LoVo (cell line): Measurements from ENCODE around the gene MRPL21.
"Not testable (repeated sequence)": the region's sequence is repeated elsewhere in the genome, so short reads cannot be mapped to it uniquely, and the experiment has no call there.

ENCODE experiments used
- DNase-seq: peaks from one replicate; pipeline ENCODE4 v3.0.0-alpha.2; 2016; ENCODE audit warnings: low spot score

MRPL21 gene

DNA sequence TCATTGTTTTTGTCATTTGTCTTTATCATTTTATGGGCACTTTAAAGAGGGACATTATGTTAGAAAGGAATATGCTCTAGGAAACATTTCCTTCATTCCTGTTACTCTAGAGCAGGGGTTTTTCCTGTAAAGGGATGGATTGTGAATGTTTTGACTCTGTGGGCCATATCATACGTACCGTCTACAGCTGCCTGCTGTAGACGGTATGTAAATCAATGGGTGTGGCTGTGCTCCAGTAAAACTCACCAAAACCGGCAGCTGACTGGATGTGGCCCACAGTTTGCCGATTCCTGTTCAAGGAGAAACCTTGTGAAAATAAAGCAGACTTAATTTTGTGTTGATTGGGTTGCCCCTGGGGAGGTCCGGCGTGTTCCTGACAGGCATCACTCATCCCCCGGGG is 7.3 kb upstream of the MRPL21 start:
- no peak for DNase-seq

DNA sequence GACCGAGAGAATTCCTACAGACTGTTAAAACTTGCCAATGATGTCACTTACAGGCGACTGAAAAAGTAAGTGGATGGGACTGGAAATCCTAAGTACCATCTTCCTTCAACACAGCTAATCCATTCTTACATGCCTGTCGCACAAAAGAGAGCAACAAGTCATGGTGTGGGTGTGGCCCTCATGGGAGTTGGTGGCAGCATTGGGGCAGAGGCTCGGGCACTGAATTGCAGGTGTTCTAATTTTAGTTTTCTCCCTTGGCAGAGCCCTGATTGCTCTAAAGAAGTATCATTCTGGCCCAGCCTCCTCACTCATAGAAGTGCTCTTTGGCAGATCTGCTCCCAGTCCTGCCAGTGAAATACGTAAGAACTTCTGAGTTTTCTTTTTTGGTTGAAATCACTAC is 4.6 kb upstream of the MRPL21 start:
- DNase-seq, result no peak

DNA sequence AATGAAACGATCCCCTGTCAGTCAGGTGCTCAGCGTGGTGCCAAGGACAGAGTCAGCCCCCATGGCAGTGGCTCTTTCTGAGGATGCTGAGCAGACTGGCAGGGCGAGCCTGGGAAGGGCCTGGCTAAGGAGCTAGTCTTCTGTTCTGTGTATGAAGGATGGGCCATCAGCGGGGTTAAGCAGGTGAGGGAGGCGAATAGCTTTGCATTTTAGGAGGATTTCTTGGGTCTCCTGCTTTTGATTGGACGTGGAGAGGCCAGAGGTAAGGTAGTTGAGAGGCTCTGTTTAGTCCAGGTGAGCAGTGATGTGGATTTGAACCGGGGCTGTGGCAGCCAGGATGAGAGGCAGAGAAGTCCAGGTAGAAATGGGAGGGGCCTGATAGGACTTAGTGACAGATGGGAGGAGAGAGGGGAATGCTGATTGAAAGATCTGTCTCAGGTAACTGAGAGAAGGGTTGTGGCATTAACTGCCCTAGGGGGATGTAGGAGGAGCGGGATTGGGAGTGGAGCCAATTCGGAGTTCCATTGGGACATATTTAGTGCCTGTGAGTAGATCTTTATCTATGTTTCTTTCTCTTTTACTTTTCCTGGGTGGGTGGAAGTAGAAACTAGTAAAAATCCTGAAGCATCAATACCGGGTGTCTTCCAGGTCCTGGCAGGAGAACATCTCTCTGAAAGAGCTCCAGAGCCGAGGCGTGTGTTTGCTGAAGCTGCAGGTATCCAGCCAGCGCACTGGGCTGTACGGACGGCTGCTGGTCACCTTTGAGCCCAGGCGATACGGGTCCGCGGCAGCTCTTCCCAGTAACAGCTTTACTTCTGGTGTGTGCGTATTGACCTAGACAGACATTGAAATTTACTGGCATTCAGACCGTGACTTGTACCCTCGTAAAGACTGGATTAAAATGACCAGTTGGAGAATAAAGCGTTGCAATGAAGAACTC is 2.1 kb upstream of the MRPL21 start:
- no peak for DNase-seq

DNA sequence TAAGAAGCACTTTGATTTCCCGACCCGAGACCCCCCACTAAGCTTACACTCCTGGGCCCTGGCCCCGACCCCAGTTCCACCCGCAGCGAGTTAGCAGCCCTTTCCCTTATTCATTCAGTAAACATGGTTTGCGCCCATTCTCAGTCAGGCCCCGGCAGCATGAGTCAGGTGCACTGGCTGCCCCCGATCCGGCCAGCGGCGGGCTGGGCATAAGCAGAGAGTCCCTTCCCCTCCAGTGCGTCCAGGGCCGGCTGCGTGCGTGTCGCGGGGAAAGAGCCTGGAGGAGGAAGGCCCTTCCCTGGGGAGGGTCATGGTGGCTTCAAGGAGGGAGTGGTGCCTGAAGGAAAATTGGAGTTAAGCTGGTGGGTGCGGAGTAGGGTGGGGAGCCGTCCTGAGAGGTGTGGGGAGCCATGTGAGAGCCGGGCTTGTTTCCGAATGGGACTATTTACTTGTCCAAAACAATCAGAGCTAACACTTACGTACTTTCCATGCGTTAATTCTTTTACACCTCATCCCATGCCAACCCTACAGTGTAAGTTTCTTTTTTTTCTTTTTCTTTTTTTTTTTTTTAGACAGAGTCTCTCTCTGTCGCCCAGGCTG is 716 bp upstream of the MRPL21 start:
- no peak for DNase-seq

DNA sequence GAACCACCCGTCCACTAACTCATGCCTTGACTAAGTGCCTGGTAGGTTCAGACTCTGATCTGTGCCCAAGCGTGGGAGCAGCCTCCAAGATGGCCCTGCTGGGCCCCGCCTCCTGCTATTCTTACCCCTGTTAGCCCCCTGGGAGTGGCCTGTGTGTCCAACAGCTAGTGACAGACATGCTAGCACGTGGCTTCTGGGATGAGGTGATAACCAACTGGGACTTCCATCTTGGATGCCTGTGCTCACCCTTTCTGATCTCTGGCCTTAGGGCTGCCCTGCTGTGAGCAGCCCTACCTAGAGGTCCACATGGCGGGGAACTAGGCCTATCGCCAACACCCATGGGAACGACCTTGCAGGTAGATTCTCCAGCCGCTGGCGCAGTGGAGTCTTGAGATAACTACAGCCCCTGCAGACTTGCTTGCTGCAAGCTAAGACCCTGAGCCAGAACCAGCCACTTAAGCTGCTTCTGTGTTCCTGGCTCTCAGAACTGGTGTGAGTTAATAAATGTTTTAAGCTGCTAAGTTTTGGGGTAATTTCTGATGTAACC is 2.7 kb downstream of the MRPL21 start:
- DNase-seq, result no peak

DNA sequence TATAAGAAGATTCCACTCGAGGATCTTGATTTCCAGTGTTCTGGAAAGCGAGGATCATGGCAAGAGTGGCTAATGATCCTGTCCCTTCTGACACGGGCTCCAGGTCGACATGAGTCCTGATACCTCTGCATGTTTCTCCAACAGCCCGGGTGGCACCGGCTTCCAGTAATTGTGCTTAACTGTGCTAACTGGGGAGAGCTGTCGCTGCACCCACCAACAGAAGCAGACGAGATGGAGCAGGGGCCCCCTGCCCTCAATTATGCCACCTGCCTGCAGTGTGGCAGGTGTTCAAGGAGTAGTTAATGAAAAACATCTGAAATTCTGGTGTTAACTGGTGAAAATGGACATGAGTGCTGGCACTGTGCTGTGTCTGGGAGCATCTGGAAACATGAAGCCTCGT is 6.2 kb downstream of the MRPL21 start:
- no peak for DNase-seq

DNA sequence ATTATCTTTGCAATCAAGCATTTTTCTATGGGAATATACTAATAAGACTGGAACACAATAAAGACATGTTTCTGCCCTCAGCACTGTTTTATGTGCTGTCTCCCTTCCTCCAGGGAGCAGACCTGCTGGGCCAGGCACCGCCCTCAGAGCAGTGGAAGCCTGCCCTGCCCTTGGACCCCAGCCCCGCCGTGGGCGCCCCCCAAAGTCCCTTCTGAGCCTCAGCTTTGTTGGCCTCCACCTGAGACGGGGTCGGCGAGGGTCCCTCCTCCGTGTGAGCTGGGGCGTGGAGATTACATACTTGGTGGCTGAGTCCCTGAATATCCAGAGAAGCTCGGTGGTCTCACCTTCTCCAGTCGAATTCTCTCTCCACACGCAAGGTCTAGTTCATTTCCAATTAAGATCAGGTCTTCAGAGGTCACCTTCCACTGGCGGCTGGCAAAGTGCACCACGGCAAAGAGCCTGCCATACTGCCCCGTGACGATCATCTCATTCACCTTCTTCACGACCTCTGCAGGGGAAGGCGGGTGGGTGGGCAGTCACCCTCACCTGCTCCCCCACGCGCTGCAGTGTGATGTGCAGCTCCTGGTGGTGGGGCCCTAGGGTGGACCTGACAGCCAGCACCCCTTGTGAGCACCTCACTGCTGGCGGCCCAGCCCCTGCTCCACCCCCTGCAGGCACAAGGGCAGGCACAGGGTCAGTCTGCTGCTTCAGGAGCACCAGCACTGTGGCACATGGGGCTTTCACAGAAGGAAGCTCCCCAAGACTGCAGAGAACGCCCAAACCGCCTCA is 7.3 kb downstream of the MRPL21 start:
- no peak for DNase-seq

DNA sequence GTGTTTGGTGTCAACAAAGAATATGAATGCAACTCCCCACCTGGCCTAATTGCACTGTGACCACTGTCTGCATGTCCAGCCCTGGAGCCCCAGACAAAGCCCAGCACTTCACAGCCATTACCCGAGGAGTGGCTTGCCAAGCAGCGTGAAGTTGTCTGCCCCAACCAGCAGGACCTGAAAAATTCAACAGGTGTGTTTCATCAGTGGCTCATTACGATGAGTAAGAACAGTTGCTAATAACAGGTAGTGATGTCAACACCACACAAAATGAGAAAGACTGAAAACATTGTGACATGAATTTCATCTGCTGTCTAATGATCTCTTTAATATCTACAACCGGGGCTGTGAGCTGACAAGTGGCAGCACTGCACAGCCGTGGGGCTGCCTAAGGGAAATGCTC is 10.3 kb downstream of the MRPL21 start:
- no peak for DNase-seq

DNA sequence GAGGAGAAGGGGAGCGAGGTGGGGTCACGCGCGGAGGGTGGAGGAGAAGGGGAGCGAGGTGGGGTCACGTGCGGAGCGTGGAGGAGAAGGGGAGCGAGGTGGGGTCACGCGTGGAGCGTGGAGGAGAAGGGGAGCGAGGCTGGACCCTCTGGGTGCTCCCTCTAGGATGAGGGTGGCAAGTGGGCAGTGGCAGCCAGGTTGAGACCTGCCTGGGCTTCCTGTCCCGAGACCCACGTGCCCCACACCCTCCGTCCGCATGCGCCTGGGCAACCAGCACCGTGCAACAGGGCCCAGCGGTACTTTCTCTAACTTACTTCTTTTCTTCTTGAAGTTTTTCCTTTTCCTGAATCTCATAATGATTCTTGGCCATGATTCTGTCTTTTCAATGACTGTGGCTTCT is 11.1 kb downstream of the MRPL21 start:
- no peak for DNase-seq

DNA sequence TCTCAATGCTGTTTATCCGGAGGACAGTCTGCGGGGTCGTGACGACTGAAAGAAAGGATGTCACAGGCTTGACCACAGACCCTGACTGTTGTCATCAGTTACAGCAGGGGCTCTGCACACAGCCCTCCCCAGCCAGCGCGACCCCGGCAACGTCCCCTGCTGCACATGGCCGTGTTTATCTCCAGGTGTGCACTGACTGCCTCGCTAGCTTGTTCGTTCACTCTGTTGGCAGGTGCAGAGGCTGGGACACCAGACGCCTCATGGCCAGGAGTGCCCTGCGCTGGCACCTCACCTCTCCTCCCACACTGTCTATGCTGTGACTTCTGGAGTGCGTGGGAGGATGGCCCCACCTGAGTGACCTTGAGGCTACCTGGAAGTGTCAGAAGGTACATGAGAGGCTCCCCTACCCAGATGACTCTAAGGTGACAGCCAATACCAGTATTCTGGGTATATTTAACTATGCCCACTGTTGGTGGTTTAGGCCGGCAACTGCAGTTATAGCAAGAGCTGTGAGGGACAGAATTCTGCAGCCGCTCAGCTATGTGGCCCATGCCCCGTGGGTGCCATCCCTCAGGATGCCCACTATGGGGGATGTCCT is 12.2 kb downstream of the MRPL21 start:
- no peak for DNase-seq

DNA sequence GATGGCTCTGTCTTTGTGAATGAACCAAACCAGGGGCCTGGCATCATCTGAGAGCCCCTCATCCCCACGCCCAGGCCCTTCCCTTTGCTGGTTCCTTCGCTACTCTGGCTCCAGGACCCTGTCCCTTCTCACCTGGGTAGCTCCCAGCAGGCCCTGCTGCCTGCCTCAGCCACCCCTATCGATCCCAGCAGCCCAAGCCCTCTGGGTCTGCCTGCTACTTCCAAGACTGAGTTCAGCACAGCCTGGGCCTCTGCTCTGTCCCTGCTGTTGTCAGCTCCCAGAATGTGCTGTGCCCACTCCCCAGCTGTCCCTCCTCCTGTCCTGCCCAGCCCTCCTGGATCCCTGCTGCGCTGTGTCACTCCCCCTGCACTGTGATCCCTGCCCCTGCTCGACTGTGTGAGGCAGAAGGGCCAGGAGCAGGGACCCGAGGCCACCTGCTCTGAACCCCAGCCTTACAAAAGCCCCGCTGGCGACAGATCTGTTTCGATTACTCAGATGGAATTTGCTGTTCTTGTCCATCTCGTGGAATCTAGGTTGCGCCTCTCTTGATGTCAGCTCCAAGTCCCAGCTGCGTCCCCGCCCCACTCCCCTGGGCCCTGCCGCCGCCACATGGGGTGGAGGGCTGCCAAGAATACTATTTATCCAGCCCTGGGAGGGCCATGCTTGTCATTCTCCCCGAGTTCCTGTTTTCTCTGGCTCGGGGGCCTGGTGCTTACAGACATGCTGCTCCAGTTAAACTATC is 13.0 kb downstream of the MRPL21 start:
- DNase-seq, result no peak

DNA sequence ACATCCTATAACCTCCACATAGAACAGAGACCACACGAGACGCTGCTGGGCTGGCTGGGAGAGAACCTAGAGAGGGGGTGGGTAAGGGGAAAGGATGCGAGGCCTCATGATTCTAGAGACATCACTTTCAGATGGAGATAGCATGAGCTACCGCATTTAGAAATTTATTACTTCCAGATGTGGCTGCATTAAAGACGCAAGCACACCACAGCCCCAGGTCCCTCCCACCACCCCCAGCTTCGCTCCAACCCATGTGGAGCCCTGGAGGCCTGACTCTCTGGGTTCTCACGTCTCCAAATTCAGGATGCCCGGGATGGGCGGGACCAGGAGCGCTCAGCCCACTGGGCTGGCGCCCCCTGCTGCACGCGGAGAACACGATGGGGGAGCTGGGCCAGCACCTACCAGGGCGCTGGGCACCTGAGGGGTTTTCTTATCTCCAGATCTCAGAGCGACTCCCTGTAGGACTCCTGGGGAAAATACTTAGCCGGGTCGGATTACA is 13.6 kb downstream of the MRPL21 start:
- DNase-seq, result no peak

DNA sequence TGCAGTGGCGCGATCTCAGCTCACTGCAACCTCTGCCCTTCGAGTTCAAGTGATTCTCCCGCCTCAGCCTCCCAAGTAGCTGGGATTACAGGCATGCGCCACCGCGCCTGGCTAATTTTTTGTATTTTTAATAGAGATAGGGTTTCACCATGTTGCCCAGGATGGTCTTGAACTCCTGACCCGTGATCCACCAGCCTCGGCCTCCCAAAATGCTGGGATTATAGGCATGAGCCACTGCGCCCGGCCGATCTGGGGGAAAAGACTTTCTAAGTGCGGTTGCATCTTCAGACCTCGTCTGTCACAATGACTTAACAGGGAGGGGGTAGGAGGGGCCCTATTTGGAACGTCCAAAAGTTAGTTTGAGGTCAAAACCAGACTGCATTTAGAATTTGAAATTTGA is 18.8 kb downstream of the MRPL21 start:
- DNase-seq, result not testable (repeated sequence)

DNA sequence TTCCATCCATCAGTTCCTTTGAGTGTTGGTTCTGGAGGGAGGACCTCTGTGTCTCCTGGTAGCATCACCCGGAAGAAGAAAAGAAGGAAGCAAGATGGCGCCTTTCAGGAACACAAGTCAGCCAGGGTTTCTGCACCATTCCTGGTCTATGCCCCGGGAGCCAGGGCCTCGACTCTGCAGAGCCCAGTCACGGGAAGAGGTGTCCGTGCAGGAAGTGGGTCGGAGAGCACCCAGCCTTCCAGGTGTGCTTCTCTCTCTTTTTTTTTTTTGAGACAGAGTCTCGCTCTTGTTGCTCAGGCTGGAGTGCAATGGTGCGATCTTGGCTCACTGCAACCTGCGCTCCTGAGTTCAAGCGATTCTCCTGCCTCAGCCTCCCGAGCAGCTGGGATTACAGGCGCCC is 21.2 kb downstream of the MRPL21 start:
- DNase-seq, result no peak

DNA sequence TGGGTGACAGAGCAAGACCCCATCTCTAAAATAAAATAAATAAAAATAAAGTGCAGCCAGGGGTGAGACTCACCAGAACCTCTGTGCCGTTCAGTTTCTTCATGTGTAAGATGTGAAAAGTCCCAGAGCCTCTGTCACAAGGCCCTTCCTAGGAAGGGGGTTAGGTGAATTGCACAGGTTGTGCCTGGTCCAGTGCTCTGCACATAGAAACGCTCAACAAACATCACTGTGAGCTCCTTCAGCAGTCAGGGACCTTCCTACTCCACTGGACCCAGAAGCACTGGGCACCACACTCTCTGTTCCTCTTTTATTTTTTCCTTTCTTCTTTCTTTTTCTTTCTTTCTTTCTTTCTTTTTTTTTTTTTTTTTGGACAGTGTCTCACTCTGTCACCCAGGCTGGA is 22.3 kb downstream of the MRPL21 start:
- no peak for DNase-seq

DNA sequence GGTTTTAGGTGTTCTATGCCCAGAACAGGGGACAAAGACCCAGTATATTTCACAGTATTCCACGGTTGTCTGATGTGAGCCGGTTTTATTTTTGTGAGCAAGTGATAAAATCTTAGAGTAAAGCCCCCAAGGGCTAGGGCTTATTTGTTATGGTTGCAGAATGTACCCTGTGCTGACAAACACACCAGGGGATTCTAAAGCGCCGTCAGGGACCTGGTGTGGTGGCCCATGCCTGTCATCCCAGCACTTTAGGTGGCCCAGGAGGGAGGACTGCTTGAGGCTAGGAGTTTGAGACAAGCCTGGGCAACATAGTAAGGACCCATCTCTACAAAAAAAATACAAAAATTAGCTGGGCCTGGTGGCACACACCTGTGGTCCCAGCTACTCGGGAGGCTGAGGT is 22.8 kb downstream of the MRPL21 start:
- DNase-seq, result no peak

DNA sequence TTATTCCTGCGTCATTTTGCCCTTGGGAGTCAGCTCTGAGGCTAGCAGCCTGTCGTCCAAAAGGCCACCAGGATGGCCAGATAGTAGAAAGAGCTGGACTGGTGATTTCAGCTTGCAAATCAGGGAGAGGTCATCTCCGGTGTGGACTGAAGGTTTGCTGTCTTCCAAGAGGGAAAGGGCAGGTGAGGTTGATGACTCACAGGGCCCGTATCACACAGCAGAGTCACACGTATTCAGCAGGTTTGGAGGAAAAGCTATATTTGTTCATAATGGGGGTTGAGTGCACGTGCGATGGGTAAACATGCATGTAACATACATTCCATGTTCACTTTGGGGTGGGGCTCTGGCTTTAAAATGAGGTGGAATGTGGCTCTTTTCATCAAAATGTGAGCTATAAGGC is 25.6 kb downstream of the MRPL21 start:
- DNase-seq, result no peak

DNA sequence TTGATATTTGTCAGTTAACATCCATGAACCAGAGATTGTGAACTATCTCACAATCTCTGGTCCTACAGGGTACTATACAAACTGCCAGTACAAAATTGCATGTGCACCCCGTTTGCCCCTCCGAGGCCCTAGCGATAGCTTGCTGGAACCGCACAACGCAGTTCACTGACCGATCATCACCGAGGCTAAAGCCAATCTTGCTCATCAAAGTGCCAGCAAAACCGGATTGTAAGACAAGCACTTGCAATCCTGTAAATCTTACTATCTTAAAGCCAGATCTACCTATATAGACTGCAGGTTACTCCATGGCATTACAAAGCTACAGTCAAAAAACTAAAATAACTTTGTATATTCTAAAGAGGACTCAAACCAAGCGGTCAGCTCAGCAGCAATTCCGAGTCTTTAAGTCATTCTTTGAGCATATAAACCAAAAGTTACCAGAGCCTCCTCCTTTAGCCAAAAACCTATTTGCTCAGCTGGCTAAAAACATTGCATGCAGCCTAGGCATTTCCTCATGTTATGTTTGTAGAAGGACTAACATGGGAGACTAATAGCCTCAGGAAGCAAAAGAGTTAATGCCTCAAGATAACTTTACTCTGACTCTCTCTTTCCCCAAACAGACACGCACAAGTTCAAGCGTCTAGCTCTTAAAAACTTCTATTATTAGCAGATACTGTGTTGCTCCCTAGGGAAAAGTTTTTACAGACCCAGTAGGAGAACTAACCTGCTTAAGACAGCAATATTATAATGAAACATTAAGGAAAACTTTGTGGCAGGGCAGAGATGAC is 31.2 kb downstream of the MRPL21 start:
- no peak for DNase-seq

DNA sequence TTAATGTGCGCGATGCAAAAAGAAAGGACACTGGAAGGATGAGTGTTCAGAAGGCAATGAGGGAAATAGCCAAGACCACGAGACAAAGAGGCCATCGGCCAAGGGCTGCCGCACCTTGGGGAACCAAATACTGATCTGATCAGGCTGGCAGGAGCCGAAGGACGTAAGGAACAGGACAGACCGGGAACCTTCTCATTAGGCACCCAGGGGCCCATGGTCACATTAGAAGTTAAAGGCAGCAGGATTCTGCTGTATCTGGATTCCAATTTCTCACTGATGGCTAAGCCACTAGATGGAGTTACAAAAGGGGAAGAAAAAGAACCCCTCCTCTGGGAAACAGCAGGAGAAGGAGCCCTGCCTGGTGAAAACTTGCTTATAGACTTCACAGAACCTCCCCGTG is 33.2 kb downstream of the MRPL21 start:
- peak; percentile 9 for DNase-seq

DNA sequence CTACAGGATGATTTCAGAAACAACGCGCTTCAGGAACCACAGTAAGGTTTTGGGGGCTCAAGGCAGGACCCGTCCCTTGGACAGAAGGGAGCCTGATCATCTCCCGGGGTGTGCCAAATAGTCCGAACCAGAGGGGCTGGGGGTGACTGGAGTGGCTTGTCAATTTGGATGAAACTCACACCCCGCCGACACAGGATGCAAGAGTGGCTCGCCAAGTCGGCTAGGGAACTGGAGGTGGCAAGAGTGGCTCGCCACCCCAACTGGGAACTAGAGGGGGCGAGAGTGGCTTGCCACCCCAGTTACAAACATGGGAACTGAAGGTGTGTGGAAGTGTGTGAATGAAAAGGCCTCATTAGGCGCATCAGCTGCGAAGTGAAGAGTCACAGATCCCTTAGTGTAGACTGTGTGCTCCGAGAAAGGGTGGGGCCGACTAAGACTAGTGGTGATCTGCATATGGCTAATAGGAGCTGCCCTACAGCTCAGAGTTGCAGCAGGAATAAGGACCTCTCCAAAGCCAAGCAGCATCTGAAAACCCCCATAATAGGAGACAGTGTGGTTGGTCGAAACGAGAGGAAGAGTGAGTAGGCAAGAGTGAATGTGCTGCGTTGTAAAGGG is 35.3 kb downstream of the MRPL21 start:
- DNase-seq, result no peak
